Kidney (tissue), 14 donors: Measurements from ENCODE around the gene CDK5R1. TPM values are rescaled to one million over a fixed set of nuclear protein-coding genes. Genes with fewer than 3 reads are reported as not detected.

ENCODE experiments used
- DNase-seq, 5 donors: peaks; one replicate each; pipeline ENCODE4 v3.0.0-alpha.2; 2013 to 2020
- FAIRE-seq: peaks from 2 replicates; lab custom pipeline; 2012; peaks lifted over from hg19 to GRCh38; lab: Jason Lieb, UNC
- H3K27ac ChIP-seq, 2 donors: one replicate each; pipeline ENCODE4 v1.7.0; 2013; ENCODE audit warnings: low read depth in 2 of 2, low read length in 2 of 2, inconsistent platforms in 1 of 2
- H3K27me3 ChIP-seq: one replicate; pipeline ENCODE4 v1.7.1; 2013; ENCODE audit warnings: low read length, inconsistent platforms; ENCODE audit not compliant: control insufficient read depth, insufficient read depth
- H3K36me3 ChIP-seq, 3 donors: one replicate each; pipeline versions ENCODE4 v1.7.0 to v1.7.1; 2013; ENCODE audit warnings: low read length in 3 of 3, control low read depth in 1 of 3, inconsistent platforms in 1 of 3; ENCODE audit not compliant: insufficient read depth in 3 of 3, control insufficient read depth in 2 of 3
- H3K4me1 ChIP-seq, 3 donors: one replicate each; pipeline versions ENCODE4 v1.7.0 to v1.7.1; 2013; ENCODE audit warnings: low read length in 3 of 3, inconsistent platforms in 1 of 3, low read depth in 1 of 3; ENCODE audit not compliant: control insufficient read depth in 2 of 3, insufficient read depth in 2 of 3
- H3K4me3 ChIP-seq, 3 donors: one replicate each; pipeline versions ENCODE4 v1.7.0 to v1.8.1; 2013; ENCODE audit warnings: low read length in 3 of 3, control low read depth in 1 of 3, inconsistent platforms in 1 of 3
- H3K9ac ChIP-seq, 3 donors: one replicate each; pipeline versions ENCODE4 v1.7.0 to v1.7.1; 2013; ENCODE audit warnings: low read length in 3 of 3, control low read depth in 1 of 3, inconsistent platforms in 1 of 3
- H3K9me3 ChIP-seq, 3 donors: one replicate each; pipeline versions ENCODE4 v1.7.0 to v1.7.1; 2013; ENCODE audit warnings: low read length in 3 of 3, control low read depth in 1 of 3, inconsistent platforms in 1 of 3; ENCODE audit not compliant: control insufficient read depth in 2 of 3, insufficient read depth in 1 of 3
- CTCF ChIP-seq: IDR thresholded peaks from 3 replicates; pipeline ENCODE4 v1.5.1; 2012; ENCODE audit warnings: mild to moderate bottlenecking, moderate library complexity, borderline replicate concordance; ENCODE audit not compliant: insufficient read depth; ENCODE audit errors: extremely low read depth
- intact Hi-C: fragments of 100-400 bp; cut with DNase I; formaldehyde crosslinking; loops from one replicate; pipeline ENCODE4 v1.11.1; 2022
- polyA plus RNA-seq: library from polyadenylated mRNA; stranded (reverse); fragments of 350-450 nt; fragmentation: Illumina TruSeq; extraction: RNeasy Lipid Tissue Mini Kit (QIAGEN cat#74804); gene quantifications from one replicate; pipeline ENCODE4 v1.2.3, GENCODE V29; 2014; ENCODE audit warnings: low read depth, low replicate concordance; ENCODE audit not compliant: insufficient read depth
- total RNA-seq: library from RNA; stranded (reverse); fragmentation: NEBNext Ultra II Directional; extraction: Animal tissue kit (Norgen Biotek cat#: 25700); gene quantifications from one replicate; pipeline ENCODE4 v1.2.1, GENCODE V29; 2021
- donor health status: control.
- donor health status: control.
- donor health status: control.
- donor health status: control.
- donor health status: control.
- donor health status: DM: yes; HTN: yes; CAD: no.
- donor health status: Normal renal cell carcinoma (clear cell type).

Gene CDK5R1
- total and polyA plus RNA-seq, 2 donors from 2014 or later, result 0.67 to 1.5 TPM

GRCh38 chr17:32519228-32520103 lies 32.7 kb downstream of the CDK5R1 start:
- Histone ChIP-seq H3K4me1 (peaks cover 0 to 18% (median 8%) of the 10 kb centered on the region in 3 donors), H3K9ac (no peak overlapping the region), H3K4me3 (peak overlapping the region; percentile 3 to 56 (median 48)), H3K27me3 (no peaks in the 10 kb centered on the region), H3K9me3 (no peaks in the 10 kb centered on the region), H3K36me3 (no peaks in the 10 kb centered on the region), H3K27ac (no peak overlapping the region)
- TF ChIP-seq CTCF, result no peak
- DNase-seq (peak; percentile 80 to 92 (median 91)), FAIRE-seq (no peak)
- intact Hi-C loops, result no loop called here

GRCh38 chr17:32520104-32520701 lies 33.4 kb downstream of the CDK5R1 start:
- Histone ChIP-seq H3K4me3 (peak overlapping the region in 2 of 3 donors; percentile 3 to 48), H3K27me3 (no peaks in the 10 kb centered on the region), H3K9ac (no peak overlapping the region), H3K27ac (no peak overlapping the region), H3K4me1 (peaks cover 0 to 13% (median 8%) of the 10 kb centered on the region in 3 donors), H3K9me3 (no peaks in the 10 kb centered on the region), H3K36me3 (no peaks in the 10 kb centered on the region)
- DNase-seq, result peak in 4 of 5 donors; percentile 63 to 86 (median 76)
- TF ChIP-seq CTCF, result no peak
- intact Hi-C loops, result no loop called here
- no peak for FAIRE-seq

- no peak overlapping the region for H3K9ac ChIP-seq
- peak in 1 of 5 donors; percentile 33 for DNase-seq
- intact Hi-C loops, result no loop called here
These were observed 34.1 kb downstream of the CDK5R1 start for GRCh38 chr17:32520737-32521404.

More at GRCh38 chr17:32520737-32521404, 34.1 kb downstream of the CDK5R1 start:
- no peaks in the 10 kb centered on the region for H3K27me3 ChIP-seq
- peaks cover 0 to 13% (median 1%) of the 10 kb centered on the region in 3 donors for H3K4me1 ChIP-seq
- H3K27ac ChIP-seq, result no peak overlapping the region
- no peaks in the 10 kb centered on the region for H3K36me3 ChIP-seq
- no peak for TF ChIP-seq CTCF
- H3K4me3 ChIP-seq, result no peak overlapping the region
- FAIRE-seq, result no peak
- no peaks in the 10 kb centered on the region for H3K9me3 ChIP-seq
